ENCODE measurements around the gene DEDD2.

GRCh38 chr19:42249769-42250168 lies 32.3 kb upstream of the DEDD2 start:
- TF ChIP-seq CTCF (conservative IDR thresholded peaks at IDR 0.05; ENCODE audit: low read depth, low read length) (no peak), EZH2 (IDR thresholded peaks at IDR 0.05; ENCODE audit: low read length, unreplicated experiment) (no peak)
